Breast epithelium (tissue), 4 donors: ENCODE results near the gene HLA-DMA. TPM values are rescaled to one million over a fixed set of nuclear protein-coding genes. Genes with fewer than 3 reads are reported as not detected.
A peak's percentile ranks its signal among the peaks of the same experiment; 100 is the strongest.

ENCODE experiments used
- DNase-seq, 2 donors: peaks; one replicate each; pipeline ENCODE4 v3.0.0-alpha.2; 2019; ENCODE audit warnings: low spot score in 2 of 2
- H3K27ac ChIP-seq, 2 donors: fragments of 200-600 bp; sonication (generic) in 1 of 2; one replicate each; pipeline ENCODE4 v1.5.1; 2016 to 2019; ENCODE audit warnings: mild to moderate bottlenecking in 1 of 2
- H3K27me3 ChIP-seq, 2 donors: fragments of 200-600 bp; sonication (generic) in 1 of 2; one replicate each; pipeline versions ENCODE4 v1.5.1 to v1.6.0; 2017 to 2019; ENCODE audit warnings: control low read depth in 1 of 2, mild to moderate bottlenecking in 1 of 2
- H3K36me3 ChIP-seq: fragments of 200-600 bp; one replicate; pipeline ENCODE4 v1.5.1; 2019
- H3K4me1 ChIP-seq, 2 donors: fragments of 200-600 bp; sonication (generic); one replicate each; pipeline ENCODE4 v1.5.1; 2016 to 2019; ENCODE audit warnings: control low read depth in 1 of 2
- H3K4me3 ChIP-seq, 3 donors: fragments of 200-600 bp; sonication (generic); 1 replicate in 2 of 3; 2 replicates in 1 of 3; pipeline ENCODE4 v1.5.1; 2016 to 2019; ENCODE audit warnings: mild to moderate bottlenecking in 3 of 3, moderate library complexity in 2 of 3
- H3K9me3 ChIP-seq, 2 donors: fragments of 200-600 bp; sonication (generic) in 1 of 2; one replicate each; pipeline ENCODE4 v1.5.1; 2016 to 2019; ENCODE audit warnings: control low read depth in 1 of 2
- POLR2A ChIP-seq: fragments of 450-650 bp; IDR thresholded peaks from one replicate; pipeline ENCODE4 v1.6.1; 2016; ENCODE audit warnings: antibody characterized with exemption, mild to moderate bottlenecking, moderate library complexity
- POLR2AphosphoS5 ChIP-seq, 3 donors: sonication (generic); formaldehyde crosslinking; IDR thresholded peaks; one replicate each; pipeline ENCODE4 v1.6.1; 2017; ENCODE audit warnings: antibody characterized with exemption in 3 of 3
- intact Hi-C: fragments of 100-400 bp; cut with DNase I; formaldehyde crosslinking; loops from one replicate; pipeline ENCODE4 v1.15.1; 2023; ENCODE audit warnings: low total_unique reads
- total RNA-seq, 3 donors: library from RNA; depleted of rRNA; stranded (reverse); fragments of >200 nt; gene quantifications; one replicate each; pipeline ENCODE4 v1.1.0, GENCODE V29; 2016
- TF ChIP-seq, protein P1 (sequence below), 3 donors: fragments of 450-650 bp; IDR thresholded peaks; one replicate each; pipeline ENCODE4 v1.5.1; 2016 to 2017; ENCODE audit warnings: antibody characterized with exemption in 3 of 3, mild to moderate bottlenecking in 3 of 3, moderate library complexity in 3 of 3

HLA-DMA gene
- total RNA-seq, 3 donors from 2014 or later, result 28.5 to 41.9 (median 30.9) TPM

DNA sequence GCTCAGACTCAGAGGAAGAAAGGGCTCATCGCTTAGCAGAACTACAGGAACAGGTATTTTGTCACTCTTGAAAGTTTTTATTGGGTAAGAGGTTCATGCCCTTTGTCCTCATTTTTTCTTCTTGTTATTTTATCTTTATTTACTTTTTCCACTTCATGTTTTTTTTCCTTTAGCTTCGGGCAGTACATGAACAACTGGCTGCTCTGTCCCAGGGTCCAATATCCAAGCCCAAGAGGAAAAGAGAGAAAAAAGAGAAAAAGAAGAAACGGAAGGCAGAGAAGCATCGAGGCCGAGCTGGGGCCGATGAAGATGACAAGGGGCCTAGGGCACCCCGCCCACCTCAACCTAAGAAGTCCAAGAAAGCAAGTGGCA lies 25.0 kb upstream of the HLA-DMA start:
- TF ChIP-seq POLR2AphosphoS5 (IDR thresholded peaks at IDR 0.05) (no peak), POLR2A (no peak)
- TF ChIP-seq, protein P1, sequence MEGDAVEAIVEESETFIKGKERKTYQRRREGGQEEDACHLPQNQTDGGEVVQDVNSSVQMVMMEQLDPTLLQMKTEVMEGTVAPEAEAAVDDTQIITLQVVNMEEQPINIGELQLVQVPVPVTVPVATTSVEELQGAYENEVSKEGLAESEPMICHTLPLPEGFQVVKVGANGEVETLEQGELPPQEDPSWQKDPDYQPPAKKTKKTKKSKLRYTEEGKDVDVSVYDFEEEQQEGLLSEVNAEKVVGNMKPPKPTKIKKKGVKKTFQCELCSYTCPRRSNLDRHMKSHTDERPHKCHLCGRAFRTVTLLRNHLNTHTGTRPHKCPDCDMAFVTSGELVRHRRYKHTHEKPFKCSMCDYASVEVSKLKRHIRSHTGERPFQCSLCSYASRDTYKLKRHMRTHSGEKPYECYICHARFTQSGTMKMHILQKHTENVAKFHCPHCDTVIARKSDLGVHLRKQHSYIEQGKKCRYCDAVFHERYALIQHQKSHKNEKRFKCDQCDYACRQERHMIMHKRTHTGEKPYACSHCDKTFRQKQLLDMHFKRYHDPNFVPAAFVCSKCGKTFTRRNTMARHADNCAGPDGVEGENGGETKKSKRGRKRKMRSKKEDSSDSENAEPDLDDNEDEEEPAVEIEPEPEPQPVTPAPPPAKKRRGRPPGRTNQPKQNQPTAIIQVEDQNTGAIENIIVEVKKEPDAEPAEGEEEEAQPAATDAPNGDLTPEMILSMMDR (IDR thresholded peaks at IDR 0.05), result no peak
- intact Hi-C loops, result no loop called here
- Histone ChIP-seq H3K27me3 (no peaks in the 10 kb centered on the region), H3K4me1 (peaks cover 5 to 17% of the 10 kb centered on the region in 2 donors), H3K36me3 (peaks cover 22% of the 10 kb centered on the region), H3K9me3 (no peaks in the 10 kb centered on the region), H3K27ac (peak overlapping the region; percentile 0 to 34), H3K4me3 (no peak overlapping the region)
- no peak for DNase-seq

DNA sequence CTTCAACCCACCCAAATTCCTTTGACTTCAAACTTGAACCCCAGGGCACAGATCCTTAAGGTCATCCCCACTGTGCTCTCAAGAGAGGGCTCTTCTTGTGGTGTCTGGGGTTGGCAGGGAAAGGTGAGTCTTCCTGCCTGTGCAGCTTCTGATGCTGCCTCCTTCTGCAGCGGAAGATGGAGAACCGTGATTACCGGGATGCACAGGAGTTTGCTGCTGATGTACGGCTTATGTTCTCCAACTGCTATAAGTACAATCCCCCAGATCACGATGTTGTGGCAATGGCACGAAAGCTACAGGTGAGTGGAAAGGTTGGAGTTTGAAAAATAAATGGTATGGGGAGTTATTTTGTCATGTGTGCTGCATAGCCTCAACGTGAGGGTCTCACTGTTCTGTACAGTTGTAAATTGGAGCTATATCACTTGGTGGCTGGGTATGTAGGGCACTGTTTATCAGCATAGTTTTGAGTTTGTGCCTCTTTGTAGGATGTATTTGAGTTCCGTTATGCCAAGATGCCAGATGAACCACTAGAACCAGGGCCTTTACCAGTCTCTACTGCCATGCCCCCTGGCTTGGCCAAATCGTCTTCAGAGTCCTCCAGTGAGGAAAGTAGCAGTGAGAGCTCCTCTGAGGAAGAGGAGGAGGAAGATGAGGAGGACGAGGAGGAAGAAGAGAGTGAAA lies 24.5 kb upstream of the HLA-DMA start:
- H3K27me3 ChIP-seq, result no peaks in the 10 kb centered on the region
- no peak for DNase-seq
- H3K36me3 ChIP-seq, result peaks cover 22% of the 10 kb centered on the region
- peak overlapping the region in 1 of 2 donors; percentile 0 for H3K27ac ChIP-seq
- intact Hi-C loops, result no loop called here
- TF ChIP-seq, protein P1 (IDR thresholded peaks at IDR 0.05), result no peak
- TF ChIP-seq POLR2AphosphoS5 (IDR thresholded peaks at IDR 0.05) (no peak), POLR2A (no peak)
- H3K4me1 ChIP-seq, result peaks cover 5 to 17% of the 10 kb centered on the region in 2 donors
- H3K4me3 ChIP-seq, result no peak overlapping the region
- H3K9me3 ChIP-seq, result no peaks in the 10 kb centered on the region

DNA sequence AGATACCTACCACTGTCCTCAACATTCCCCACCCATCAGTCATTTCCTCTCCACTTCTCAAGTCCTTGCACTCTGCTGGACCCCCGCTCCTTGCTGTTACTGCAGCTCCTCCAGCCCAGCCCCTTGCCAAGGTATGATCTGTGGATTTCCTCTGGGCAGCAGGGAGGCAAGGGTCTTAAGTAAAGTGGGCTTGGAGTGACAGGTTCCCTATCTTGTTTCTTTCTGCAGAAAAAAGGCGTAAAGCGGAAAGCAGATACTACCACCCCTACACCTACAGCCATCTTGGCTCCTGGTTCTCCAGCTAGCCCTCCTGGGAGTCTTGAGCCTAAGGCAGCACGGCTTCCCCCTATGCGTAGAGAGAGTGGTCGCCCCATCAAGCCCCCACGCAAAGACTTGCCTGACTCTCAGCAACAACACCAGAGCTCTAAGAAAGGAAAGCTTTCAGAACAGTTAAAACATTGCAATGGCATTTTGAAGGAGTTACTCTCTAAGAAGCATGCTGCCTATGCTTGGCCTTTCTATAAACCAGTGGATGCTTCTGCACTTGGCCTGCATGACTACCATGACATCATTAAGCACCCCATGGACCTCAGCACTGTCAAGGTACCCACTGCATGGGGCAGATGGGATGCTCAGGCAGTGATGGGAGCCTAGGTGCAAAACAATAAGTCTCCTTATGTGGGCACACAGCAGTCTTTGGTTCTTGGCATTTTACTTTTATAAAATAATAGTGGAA lies 23.6 kb upstream of the HLA-DMA start:
- Histone ChIP-seq H3K9me3 (no peaks in the 10 kb centered on the region), H3K36me3 (peaks cover 22% of the 10 kb centered on the region), H3K27me3 (no peaks in the 10 kb centered on the region), H3K27ac (peak overlapping the region in 1 of 2 donors; percentile 12), H3K4me1 (peaks cover 5 to 17% of the 10 kb centered on the region in 2 donors), H3K4me3 (peak overlapping the region in 1 of 3 donors; percentile 17)
- no peak for DNase-seq
- intact Hi-C loops, result no loop called here
- TF ChIP-seq POLR2A, result no peak
- TF ChIP-seq, protein P1 (IDR thresholded peaks at IDR 0.05), result no peak
- no peak for TF ChIP-seq POLR2AphosphoS5 (IDR thresholded peaks at IDR 0.05)

GRCh38 chr6:32975886-32976285 lies 23.0 kb upstream of the HLA-DMA start:
- DNase-seq, result no peak
- no peak overlapping the region for H3K4me3 ChIP-seq
- H3K27me3 ChIP-seq, result no peaks in the 10 kb centered on the region
- H3K36me3 ChIP-seq, result peaks cover 22% of the 10 kb centered on the region
- no peak overlapping the region for H3K27ac ChIP-seq
- no peak for TF ChIP-seq POLR2AphosphoS5 (IDR thresholded peaks at IDR 0.05)
- no peak for TF ChIP-seq POLR2A
- TF ChIP-seq, protein P1 (IDR thresholded peaks at IDR 0.05), result no peak
- no peaks in the 10 kb centered on the region for H3K9me3 ChIP-seq
- intact Hi-C loops, result no loop called here
- H3K4me1 ChIP-seq, result peaks cover 5 to 17% of the 10 kb centered on the region in 2 donors
